ENCODE data around the gene STXBP5. TPM values are rescaled to one million over a fixed set of nuclear protein-coding genes. Genes with fewer than 3 reads are reported as not detected.

STXBP5 gene
- polyA plus RNA-seq, 2 of the 4 experiments (the other 2 are of a cell fraction): 10.8 to 17.8 TPM

GRCh38 chr6:147166992-147167391, 37.2 kb upstream of the STXBP5 start:
- WGBS (ENCODE audit: missing lambda C conversion rate): 81% methylated on average over 1 of the region's 1 CpG
- ChIA-PET CTCF (interaction anchor here (1.3 kb wide), 1 partner anchor 23 kb away, joined by 3 read pairs; no protein-coding TSS in a partner anchor), POLR2A (no interaction called here)
- peaks cover 23% of the 10 kb centered on the region; the same call in 2 of the 3 replicates for H3K4me1 ChIP-seq
- DNase-seq (ENCODE audit: low read depth in 1 of 2, low spot score in 1 of 2) (no peak), ATAC-seq (no peak), FAIRE-seq (no peak)
- H3K9me3 ChIP-seq: no peaks in the 10 kb centered on the region
- TF ChIP-seq FOSL2 (IDR thresholded peaks at IDR 0.05) (no peak), FOSL2 (CRISPR knock-in tag; IDR thresholded peaks at IDR 0.05) (peak; percentile 61; the same call in 1 of the 2 replicates), BHLHE40 (IDR thresholded peaks at IDR 0.05; ENCODE audit: low read depth, low read length) (no peak)
- no peak overlapping the region for H3K27ac ChIP-seq
- H3K4me2 ChIP-seq: no peak overlapping the region
- no peak overlapping the region for H3K4me3 ChIP-seq

- no peak overlapping the region for H3K4me2 ChIP-seq
- 83% methylated on average over 4 of the region's 4 CpGs for WGBS (ENCODE audit: missing lambda C conversion rate)
- ATAC-seq: no peak
- H3K4me1 ChIP-seq: peaks cover 19% of the 10 kb centered on the region; the same call in 2 of the 3 replicates
- no peak for DNase-seq (ENCODE audit: low read depth in 1 of 2, low spot score in 1 of 2)
- CTCF ChIA-PET: interaction anchor here (1.0 to 1.3 kb wide), 2 partner anchors 19 to 22 kb away, joined by 3 read pairs; no protein-coding TSS in a partner anchor
- H3K27ac ChIP-seq: 0 out of 6 replicates have a peak overlapping the region, but pooled peaks of 1 of the 2 experiments have one; percentile 37
- no peak for TF ChIP-seq JUNB (IDR thresholded peaks at IDR 0.05)
- TF ChIP-seq ZSCAN20 (CRISPR knock-in tag; IDR thresholded peaks at IDR 0.05): no peak
- no peak for TF ChIP-seq JUN (IDR thresholded peaks at IDR 0.05)
- TF ChIP-seq EHMT2 (IDR thresholded peaks at IDR 0.05; ENCODE audit: low read depth): no peak
- no peak for TF ChIP-seq HMGXB4 (CRISPR knock-in tag; IDR thresholded peaks at IDR 0.05; ENCODE audit: borderline replicate concordance)
- no peak for TF ChIP-seq HDAC2 (IDR thresholded peaks at IDR 0.05)
- no peak for TF ChIP-seq MAFK (IDR thresholded peaks at IDR 0.05; ENCODE audit: partially characterized antibody)
- TF ChIP-seq, protein P1, sequence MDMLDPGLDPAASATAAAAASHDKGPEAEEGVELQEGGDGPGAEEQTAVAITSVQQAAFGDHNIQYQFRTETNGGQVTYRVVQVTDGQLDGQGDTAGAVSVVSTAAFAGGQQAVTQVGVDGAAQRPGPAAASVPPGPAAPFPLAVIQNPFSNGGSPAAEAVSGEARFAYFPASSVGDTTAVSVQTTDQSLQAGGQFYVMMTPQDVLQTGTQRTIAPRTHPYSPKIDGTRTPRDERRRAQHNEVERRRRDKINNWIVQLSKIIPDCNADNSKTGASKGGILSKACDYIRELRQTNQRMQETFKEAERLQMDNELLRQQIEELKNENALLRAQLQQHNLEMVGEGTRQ (IDR thresholded peaks at IDR 0.05): no peak
- TF ChIP-seq HOXB5 (CRISPR knock-in tag; IDR thresholded peaks at IDR 0.05): no peak
- TF ChIP-seq RCOR1 (IDR thresholded peaks at IDR 0.05; ENCODE audit: low read depth, low read length): no peak
- TF ChIP-seq, protein P2, sequence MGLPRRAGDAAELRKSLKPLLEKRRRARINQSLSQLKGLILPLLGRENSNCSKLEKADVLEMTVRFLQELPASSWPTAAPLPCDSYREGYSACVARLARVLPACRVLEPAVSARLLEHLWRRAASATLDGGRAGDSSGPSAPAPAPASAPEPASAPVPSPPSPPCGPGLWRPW (IDR thresholded peaks at IDR 0.05): no peak
- TF ChIP-seq, protein P3, sequence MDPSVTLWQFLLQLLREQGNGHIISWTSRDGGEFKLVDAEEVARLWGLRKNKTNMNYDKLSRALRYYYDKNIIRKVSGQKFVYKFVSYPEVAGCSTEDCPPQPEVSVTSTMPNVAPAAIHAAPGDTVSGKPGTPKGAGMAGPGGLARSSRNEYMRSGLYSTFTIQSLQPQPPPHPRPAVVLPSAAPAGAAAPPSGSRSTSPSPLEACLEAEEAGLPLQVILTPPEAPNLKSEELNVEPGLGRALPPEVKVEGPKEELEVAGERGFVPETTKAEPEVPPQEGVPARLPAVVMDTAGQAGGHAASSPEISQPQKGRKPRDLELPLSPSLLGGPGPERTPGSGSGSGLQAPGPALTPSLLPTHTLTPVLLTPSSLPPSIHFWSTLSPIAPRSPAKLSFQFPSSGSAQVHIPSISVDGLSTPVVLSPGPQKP (IDR thresholded peaks at IDR 0.05; ENCODE audit: low read depth, low read length): no peak
- TF ChIP-seq, protein P4, sequence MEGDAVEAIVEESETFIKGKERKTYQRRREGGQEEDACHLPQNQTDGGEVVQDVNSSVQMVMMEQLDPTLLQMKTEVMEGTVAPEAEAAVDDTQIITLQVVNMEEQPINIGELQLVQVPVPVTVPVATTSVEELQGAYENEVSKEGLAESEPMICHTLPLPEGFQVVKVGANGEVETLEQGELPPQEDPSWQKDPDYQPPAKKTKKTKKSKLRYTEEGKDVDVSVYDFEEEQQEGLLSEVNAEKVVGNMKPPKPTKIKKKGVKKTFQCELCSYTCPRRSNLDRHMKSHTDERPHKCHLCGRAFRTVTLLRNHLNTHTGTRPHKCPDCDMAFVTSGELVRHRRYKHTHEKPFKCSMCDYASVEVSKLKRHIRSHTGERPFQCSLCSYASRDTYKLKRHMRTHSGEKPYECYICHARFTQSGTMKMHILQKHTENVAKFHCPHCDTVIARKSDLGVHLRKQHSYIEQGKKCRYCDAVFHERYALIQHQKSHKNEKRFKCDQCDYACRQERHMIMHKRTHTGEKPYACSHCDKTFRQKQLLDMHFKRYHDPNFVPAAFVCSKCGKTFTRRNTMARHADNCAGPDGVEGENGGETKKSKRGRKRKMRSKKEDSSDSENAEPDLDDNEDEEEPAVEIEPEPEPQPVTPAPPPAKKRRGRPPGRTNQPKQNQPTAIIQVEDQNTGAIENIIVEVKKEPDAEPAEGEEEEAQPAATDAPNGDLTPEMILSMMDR (IDR thresholded peaks at IDR 0.05): no peak
- TF ChIP-seq SREBF2 (IDR thresholded peaks at IDR 0.05): no peak
- TF ChIP-seq MYC (IDR thresholded peaks at IDR 0.05; ENCODE audit: borderline replicate concordance, low read length): no peak
- TF ChIP-seq, protein P5, sequence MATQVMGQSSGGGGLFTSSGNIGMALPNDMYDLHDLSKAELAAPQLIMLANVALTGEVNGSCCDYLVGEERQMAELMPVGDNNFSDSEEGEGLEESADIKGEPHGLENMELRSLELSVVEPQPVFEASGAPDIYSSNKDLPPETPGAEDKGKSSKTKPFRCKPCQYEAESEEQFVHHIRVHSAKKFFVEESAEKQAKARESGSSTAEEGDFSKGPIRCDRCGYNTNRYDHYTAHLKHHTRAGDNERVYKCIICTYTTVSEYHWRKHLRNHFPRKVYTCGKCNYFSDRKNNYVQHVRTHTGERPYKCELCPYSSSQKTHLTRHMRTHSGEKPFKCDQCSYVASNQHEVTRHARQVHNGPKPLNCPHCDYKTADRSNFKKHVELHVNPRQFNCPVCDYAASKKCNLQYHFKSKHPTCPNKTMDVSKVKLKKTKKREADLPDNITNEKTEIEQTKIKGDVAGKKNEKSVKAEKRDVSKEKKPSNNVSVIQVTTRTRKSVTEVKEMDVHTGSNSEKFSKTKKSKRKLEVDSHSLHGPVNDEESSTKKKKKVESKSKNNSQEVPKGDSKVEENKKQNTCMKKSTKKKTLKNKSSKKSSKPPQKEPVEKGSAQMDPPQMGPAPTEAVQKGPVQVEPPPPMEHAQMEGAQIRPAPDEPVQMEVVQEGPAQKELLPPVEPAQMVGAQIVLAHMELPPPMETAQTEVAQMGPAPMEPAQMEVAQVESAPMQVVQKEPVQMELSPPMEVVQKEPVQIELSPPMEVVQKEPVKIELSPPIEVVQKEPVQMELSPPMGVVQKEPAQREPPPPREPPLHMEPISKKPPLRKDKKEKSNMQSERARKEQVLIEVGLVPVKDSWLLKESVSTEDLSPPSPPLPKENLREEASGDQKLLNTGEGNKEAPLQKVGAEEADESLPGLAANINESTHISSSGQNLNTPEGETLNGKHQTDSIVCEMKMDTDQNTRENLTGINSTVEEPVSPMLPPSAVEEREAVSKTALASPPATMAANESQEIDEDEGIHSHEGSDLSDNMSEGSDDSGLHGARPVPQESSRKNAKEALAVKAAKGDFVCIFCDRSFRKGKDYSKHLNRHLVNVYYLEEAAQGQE (IDR thresholded peaks at IDR 0.05): no peak
- H3K4me3 ChIP-seq: no peak overlapping the region
- no peak for FAIRE-seq
- H3K9me3 ChIP-seq: no peaks in the 10 kb centered on the region
- POLR2A ChIA-PET: no interaction called here
Observed at GRCh38 chr6:147167576-147168461, 36.4 kb upstream of the STXBP5 start.

All from A549 (cell line).